Mesodermal cell (in vitro differentiated cells): ENCODE data around the gene MRPS2.

Experiments
- H3K27ac ChIP-seq: 2 replicates; pipeline ENCODE4 v1.7.0; 2013; ENCODE audit warnings: mild to moderate bottlenecking, low read depth, low read length, moderate library complexity; ENCODE audit not compliant: severe bottlenecking
- H3K36me3 ChIP-seq: 2 replicates; pipeline ENCODE4 v1.7.1; 2013; ENCODE audit warnings: mild to moderate bottlenecking, low read length, moderate library complexity; ENCODE audit not compliant: control insufficient read depth, insufficient read depth
- H3K4me1 ChIP-seq: one replicate; pipeline ENCODE4 v1.7.1; 2013; ENCODE audit warnings: mild to moderate bottlenecking, low read length; ENCODE audit not compliant: insufficient read depth, control insufficient read depth, poor library complexity, severe bottlenecking
- H3K4me3 ChIP-seq: 2 replicates; pipeline ENCODE4 v1.7.0; 2013; ENCODE audit warnings: low read length, control low read depth, mild to moderate bottlenecking; ENCODE audit not compliant: insufficient read depth, poor library complexity, severe bottlenecking; ENCODE audit errors: extremely low read depth
- H3K9me3 ChIP-seq: 2 replicates; pipeline ENCODE4 v1.7.1; 2013; ENCODE audit warnings: mild to moderate bottlenecking, low read length, moderate library complexity; ENCODE audit not compliant: control insufficient read depth
- WGBS, 2 experiments: methylation state at CpG; one replicate each; pipeline ENCODE4 v1.1.5; 2013; ENCODE audit warnings: missing lambda C conversion rate in 2 of 2; ENCODE audit not compliant: insufficient coverage in 2 of 2; 5-methylcytosine and 5-hydroxymethylcytosine counted together

MRPS2 gene

GRCh38 chr9:135468854-135469521, 31.5 kb upstream of the MRPS2 start:
- WGBS, 2 experiments = 80 to 83% methylated on average over 13 to 15 of the region's 16 CpGs
- H3K9me3 ChIP-seq = no peaks in the 10 kb centered on the region
- peaks cover 24% of the 10 kb centered on the region for H3K4me1 ChIP-seq
- no peaks in the 10 kb centered on the region for H3K36me3 ChIP-seq
- peak overlapping the region; percentile 72 for H3K27ac ChIP-seq
- no peak overlapping the region for H3K4me3 ChIP-seq

- no peaks in the 10 kb centered on the region for H3K9me3 ChIP-seq
- H3K4me1 ChIP-seq = peaks cover 27% of the 10 kb centered on the region
- H3K4me3 ChIP-seq = no peak overlapping the region
- H3K27ac ChIP-seq = peak overlapping the region; percentile 16
- H3K36me3 ChIP-seq = peaks cover 4% of the 10 kb centered on the region
- 81 to 82% methylated on average over 20 to 23 of the region's 23 CpGs for WGBS, 2 experiments
Observed at GRCh38 chr9:135471791-135472640, 28.5 kb upstream of the MRPS2 start.

- 82 to 94% methylated on average over 11 of the region's 12 CpGs for WGBS, 2 experiments
- H3K4me3 ChIP-seq = no peak overlapping the region
Observed at GRCh38 chr9:135473972-135474543, 26.4 kb upstream of the MRPS2 start.

GRCh38 chr9:135474915-135475314, 25.6 kb upstream of the MRPS2 start:
- H3K36me3 ChIP-seq = peaks cover 4% of the 10 kb centered on the region
- peaks cover 11% of the 10 kb centered on the region for H3K4me1 ChIP-seq
- 18 to 22% methylated on average over 7 to 11 of the region's 12 CpGs for WGBS, 2 experiments
- H3K27ac ChIP-seq = no peak overlapping the region
- no peak overlapping the region for H3K4me3 ChIP-seq
- H3K9me3 ChIP-seq = no peaks in the 10 kb centered on the region

More at GRCh38 chr9:135473972-135474543, 26.4 kb upstream of the MRPS2 start:
- peaks cover 4% of the 10 kb centered on the region for H3K36me3 ChIP-seq
- H3K4me1 ChIP-seq = peaks cover 16% of the 10 kb centered on the region
- no peaks in the 10 kb centered on the region for H3K9me3 ChIP-seq
- no peak overlapping the region for H3K27ac ChIP-seq

- H3K4me1 ChIP-seq = peaks cover 12% of the 10 kb centered on the region
- H3K36me3 ChIP-seq = peaks cover 4% of the 10 kb centered on the region
- H3K27ac ChIP-seq = no peak overlapping the region
- WGBS, 2 experiments = 86 to 92% methylated on average over 7 to 8 of the region's 10 CpGs
- no peaks in the 10 kb centered on the region for H3K9me3 ChIP-seq
- H3K4me3 ChIP-seq = no peak overlapping the region
Observed at GRCh38 chr9:135476561-135477355, 23.7 kb upstream of the MRPS2 start.

- Histone ChIP-seq H3K4me3 (no peak overlapping the region), H3K4me1 (peaks cover 8% of the 10 kb centered on the region), H3K36me3 (peaks cover 7% of the 10 kb centered on the region), H3K27ac (no peak overlapping the region), H3K9me3 (no peaks in the 10 kb centered on the region)
- 88 to 91% methylated on average over 10 of the region's 10 CpGs for WGBS, 2 experiments
Observed at GRCh38 chr9:135478191-135478590, 22.3 kb upstream of the MRPS2 start.

- 12 to 13% methylated on average over 35 to 40 of the region's 64 CpGs for WGBS, 2 experiments
- Histone ChIP-seq H3K36me3 (peaks cover 14% of the 10 kb centered on the region), H3K27ac (no peak overlapping the region), H3K4me3 (peak overlapping the region; percentile 44), H3K4me1 (peaks cover 8% of the 10 kb centered on the region), H3K9me3 (no peaks in the 10 kb centered on the region)
Observed at GRCh38 chr9:135478829-135479468, 21.5 kb upstream of the MRPS2 start.

- H3K27ac ChIP-seq = no peak within 1 kb of the TSS
Observed at GRCh38 chr9:135479469-135480052, 20.9 kb upstream of the MRPS2 start, which contains the start of gene PPP1R26. Gene PPP1R26, plus strand, starts transcription at chr9:135479782. Its CDS starts 4,729 bp downstream, at chr9:135484511.

GRCh38 chr9:135480071-135480939, 20.2 kb upstream of the MRPS2 start:
- Histone ChIP-seq H3K9me3 (no peaks in the 10 kb centered on the region), H3K4me1 (peaks cover 4% of the 10 kb centered on the region), H3K36me3 (peaks cover 28% of the 10 kb centered on the region), H3K4me3 (peak overlapping the region; percentile 75), H3K27ac (no peak overlapping the region)
- WGBS, 2 experiments = 1% methylated on average over 45 to 60 of the region's 76 CpGs

More at GRCh38 chr9:135479469-135480052, 20.9 kb upstream of the MRPS2 start, which contains the start of gene PPP1R26:
- Histone ChIP-seq H3K4me1 (peaks cover 4% of the 10 kb centered on the region), H3K4me3 (peak within 1 kb of the TSS; percentile 75), H3K9me3 (no peaks in the 10 kb centered on the region), H3K36me3 (peaks cover 21% of the 10 kb centered on the region)
- 0 to 7% methylated on average over 3 to 26 of the region's 103 CpGs for WGBS, 2 experiments
